NOMO-1 treated with dmso at 0.1 percent for 144 hours (cell line): Measurements from ENCODE around the gene MIEF1.

Source experiments
- DNase-seq: peaks from one replicate; lab custom pipeline; 2025; ENCODE audit not compliant: unreplicated experiment; lab: John Stamatoyannopoulos, UW

The MIEF1 gene

DNA sequence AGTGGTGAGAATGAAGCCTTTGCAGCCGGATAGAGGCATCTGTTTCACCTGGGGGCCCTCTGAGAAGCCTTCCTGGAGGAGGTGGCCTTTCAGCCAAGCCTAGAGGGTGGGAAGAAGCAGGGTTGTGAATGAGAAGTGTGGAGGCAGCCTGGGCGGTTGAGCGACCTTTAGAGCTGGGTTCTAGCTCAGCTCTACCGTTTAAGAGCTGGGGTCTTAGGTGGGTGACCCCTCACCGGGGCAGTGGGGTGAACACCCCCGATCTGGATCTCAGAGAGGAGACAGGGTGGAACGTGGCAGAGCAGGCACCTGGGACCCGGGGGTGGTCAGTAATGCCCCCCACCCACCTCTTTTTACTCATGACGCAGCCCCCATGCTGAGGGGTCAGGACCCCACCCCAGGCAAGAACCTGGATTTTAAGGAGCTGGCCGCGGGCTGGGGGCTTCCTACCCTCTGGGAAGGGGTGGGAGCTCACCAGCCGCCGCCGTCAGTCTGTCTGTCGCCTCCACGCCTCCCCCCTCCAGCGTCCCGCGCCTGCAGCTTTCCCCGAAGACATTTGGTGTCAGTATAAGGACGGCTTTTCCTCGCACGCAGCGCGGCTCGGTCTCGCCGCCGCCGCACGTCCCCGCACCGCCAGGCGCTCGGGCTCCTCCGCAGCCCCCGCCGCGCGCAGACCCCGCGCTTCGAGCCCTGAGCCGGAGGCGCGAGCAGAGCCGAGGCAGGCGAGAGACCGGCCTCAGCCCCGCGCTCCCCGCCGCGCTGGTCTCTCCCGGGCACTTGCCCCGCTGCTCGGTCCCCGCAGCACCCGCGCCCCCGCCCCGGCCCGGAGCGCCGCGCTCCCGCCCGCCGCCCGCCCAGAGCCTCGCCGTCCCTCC, 55.1 kb downstream of the MIEF1 start:
- DNase-seq = no peak

DNA sequence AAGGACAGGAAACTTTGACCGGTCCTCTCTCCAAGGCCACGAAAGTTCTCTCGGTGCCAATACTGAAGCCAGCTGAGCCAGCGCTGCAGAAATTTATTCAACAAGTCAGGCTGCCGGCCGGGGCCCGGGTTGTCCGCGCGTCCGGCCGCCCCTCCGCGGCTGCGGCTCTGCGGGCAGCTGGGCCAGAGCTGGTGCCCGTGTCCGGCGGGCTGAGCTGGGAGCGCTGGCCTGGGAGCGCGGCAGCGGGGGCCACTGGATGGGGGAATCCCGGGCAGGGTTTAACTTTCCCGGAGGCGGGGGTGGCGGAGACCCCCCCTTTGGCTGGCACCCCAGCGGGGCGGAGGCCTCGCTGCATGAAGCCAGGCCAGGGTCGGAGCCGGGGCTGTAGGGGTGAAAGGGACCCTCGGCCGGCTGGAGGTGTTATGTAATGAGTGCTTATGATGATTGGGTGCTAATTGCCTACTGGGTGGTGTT, 56.2 kb downstream of the MIEF1 start:
- DNase-seq = no peak

DNA sequence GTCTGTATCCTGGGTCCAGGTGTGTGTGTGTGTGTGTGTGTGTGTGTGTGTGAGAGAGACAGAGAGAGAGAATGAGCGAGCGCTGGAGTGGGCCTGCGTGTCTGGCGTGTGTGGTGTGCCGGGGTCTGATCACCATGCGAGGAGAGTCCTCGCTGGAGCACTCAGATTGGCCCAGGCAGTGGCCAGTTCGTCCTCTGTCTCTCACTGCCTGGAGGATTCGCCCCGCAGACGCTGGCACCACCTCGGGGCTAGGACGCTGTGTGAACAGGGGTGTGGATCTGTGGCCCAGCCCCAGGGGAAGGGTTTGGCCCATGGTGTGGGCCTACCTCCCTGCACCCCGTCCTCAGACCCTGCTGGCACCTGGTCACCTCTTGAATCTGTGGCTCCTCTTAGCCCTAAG, 56.9 kb downstream of the MIEF1 start:
- no peak for DNase-seq

DNA sequence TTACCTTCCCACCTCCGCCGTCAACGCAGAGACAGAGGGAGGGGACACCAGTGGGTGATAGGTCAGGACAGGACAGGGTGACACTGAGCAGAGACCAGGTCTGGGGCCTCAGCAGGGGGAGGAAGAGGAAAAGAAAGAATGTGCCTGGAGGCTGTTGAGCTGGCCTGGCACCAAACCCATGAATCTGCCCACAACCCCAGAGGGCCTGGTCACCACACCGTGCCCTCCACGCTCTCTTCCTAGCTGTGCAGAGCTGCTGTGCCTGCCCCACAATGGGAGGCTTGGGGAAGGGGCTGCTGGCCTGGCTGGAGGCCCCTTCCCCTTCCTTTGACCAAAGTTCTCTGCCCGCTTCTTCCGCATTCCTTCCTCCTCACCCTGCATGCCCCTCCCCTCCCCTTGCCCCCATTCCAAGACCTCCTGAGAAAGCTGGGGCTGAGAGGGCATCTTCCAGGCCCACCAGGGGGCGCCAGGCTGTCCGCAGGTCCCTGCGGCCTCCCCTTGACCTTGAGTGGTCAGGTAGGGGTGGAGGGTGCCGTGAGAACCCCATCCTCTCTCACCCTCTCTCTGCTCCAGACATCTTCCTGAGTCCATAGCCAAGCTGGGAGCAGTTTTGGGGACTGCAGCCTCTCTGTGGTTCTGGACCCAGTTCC, 57.5 kb downstream of the MIEF1 start:
- no peak for DNase-seq

DNA sequence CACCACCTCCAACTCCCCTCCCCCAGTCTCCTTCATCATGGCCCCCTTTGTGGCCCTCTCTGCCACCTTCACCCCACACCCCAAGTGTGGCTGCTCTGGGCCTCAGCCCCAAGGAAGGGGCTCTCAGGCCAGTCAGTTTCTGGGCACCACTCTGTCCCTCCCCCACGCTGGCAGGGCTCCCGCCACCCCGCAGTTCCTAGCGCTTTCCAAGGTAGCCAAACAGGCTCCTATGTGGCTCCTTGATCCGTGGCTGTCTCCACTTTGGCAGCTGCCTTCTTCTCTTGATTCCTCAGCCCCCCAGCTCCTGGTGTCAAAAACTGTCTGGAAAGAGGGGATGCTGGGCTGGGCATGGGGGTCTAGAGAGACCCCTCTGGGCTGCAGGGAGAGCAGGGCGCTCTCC, 58.0 kb downstream of the MIEF1 start:
- no peak for DNase-seq

DNA sequence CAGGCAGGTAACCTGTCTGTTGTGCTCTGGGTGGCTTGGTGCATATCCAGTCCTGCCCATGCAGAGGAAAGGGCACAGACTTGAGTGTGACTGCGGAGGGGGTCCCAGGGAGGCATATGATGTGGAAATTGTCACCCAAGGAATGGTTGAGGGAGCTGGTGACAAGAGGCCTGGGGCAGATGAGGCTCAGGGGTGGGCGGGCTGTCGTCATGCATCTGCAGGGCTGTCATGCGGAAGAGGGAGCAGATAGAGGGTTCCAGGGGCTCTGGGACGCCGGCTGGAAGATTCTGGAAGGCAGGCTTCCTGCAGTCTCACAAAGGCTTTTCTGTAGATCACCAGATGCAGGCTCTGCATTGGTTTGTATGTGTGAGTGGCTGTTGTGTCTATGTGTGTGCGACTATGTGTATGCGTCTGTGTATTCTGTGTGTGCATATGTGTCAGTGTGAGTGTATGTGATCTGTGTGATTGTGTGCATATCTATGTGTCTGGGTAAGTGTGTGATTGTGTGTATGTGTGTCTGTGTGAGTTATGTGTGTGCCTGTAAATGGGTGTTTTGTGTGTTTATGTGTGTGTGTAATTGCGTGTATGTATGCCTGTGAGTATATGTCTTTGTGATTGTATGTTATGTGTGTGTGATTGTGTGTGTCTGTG, 60.9 kb downstream of the MIEF1 start:
- DNase-seq = no peak

DNA sequence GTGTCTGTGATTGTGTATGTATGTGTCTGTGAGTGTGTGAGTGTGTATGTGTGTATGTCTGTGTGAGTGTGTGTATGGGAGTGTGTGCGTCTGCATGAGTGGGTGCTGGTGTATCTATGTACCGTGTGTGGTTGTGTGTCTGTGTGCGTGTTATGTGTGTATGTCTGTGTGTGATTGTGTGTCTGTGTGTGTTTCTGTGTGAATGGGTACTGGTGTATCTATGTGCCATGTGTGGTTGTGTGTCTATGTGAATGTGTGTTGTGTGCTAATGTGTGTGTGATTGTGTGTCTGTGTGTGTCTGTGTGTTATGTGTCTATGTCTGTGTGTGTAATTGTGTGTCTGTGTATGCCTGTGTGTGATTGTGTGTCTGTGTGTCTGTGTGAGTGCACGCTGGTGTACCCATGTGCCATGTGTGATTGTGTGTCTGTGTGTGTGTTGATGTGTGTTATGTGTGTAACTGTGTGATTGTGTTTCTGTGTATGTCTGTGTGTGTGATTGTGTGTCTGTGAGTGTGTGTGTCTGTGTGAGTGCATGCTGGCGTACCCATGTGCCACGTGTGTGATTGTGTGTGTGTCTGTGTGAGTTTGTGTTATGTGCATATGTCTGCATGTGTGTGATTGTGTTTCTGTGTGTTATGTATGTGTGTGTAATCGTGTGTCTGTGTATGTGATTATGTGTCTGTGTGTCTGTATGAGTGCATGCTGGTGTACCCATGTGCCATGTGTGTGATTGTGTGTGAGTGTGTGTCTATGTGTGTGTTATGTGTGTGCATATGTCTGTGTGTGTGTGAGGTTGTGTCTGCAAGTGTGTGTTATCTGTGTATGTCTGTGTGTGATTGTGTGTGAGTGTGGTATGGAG, 61.7 kb downstream of the MIEF1 start:
- no peak for DNase-seq

DNA sequence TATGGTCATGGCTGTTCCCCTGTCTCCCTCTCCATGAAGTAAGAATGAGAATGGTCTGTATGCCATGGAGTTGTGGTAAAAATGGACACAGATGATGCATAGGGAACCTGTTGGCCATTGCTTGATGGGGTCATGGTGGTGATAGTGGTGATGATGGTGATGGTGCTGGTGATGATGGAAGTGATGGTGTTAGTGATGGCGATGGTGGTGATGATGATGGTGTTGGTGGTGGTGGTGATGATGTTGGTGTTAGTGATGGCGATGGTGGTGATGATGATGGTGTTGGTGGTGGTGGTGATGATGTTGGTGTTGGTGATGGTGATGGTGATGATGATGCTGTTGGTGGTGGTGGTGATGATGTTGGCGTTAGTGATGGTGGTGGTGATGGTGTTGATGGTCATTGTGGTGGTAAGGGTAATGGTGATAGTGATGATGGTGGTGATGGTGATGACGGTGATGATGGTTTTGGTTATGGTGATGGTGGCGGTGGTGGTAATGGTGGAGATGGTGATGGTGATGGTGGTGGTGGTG, 63.4 kb downstream of the MIEF1 start:
- no peak for DNase-seq

DNA sequence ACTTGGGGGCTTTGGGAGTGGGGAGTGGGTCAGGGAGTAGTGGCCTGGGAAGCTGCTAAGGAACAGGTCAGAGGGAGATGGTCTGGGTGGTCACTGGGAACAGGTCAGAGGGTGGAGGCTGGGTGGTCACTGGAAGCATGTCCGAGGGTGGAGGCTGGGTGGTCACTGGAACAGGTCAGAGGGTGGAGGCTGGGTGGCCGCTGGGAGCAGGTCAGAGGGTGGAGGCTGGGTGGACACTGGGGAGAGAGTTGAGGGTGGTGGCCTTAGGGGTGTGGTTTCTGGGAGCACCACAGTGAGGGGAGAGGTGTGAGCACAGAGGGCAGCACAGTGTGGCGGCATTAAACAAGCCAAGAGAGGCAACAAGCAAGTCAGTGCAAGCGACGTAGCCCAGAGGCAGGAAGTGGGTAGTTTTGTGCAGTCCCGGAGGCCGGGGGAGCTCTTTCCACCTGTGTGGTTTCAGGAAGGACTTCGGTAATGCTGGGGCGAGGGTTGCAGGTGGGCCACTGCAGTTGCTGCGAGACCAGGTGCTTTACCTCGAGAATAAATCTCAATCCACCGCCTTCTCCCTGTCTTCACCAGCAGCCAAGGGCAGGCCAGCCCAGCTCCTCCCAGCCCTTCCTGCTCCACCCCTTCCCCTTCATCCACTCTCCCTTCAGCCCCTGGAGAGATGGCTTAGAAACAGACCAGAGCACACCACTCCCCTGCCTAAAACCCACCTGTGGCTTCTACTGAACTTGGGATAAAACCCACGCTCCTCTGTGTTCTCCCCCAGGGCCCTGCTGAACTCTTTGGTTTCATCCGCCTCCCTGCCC, 65.3 kb downstream of the MIEF1 start:
- DNase-seq = no peak
